ENCODE results near the gene ABCA2.

ABCA2 gene

GRCh38 chr9:137027369-137028262 lies at the start of gene ABCA2:
TSS of gene ABCA2 (minus strand) at chr9:137028237. CDS start at chr9:137028140, 97 bp downstream.
- DNase-seq (ENCODE audit: low read depth) = no peak

GRCh38 chr9:137077010-137077747 lies 49.1 kb upstream of the ABCA2 start, which contains the start of gene UAP1L1:
TSS of gene UAP1L1 (plus strand) at chr9:137077517. CDS start at chr9:137077533, 16 bp downstream.
- DNase-seq (ENCODE audit: low read depth) = peak; percentile 24

GRCh38 chr9:137076636-137077009 lies 48.6 kb upstream of the ABCA2 start:
- no peak for DNase-seq (ENCODE audit: low read depth)

GRCh38 chr9:137075275-137075775 lies 47.3 kb upstream of the ABCA2 start:
- DNase-seq (ENCODE audit: low read depth) = no peak

- DNase-seq (ENCODE audit: low read depth) = no peak
These were observed 46.7 kb upstream of the ABCA2 start for GRCh38 chr9:137074657-137075274.

GRCh38 chr9:137073992-137074399 lies 46.0 kb upstream of the ABCA2 start:
- DNase-seq (ENCODE audit: low read depth) = no peak

GRCh38 chr9:137071282-137071681 lies 43.2 kb upstream of the ABCA2 start:
- DNase-seq (ENCODE audit: low read depth) = no peak

- no peak for DNase-seq (ENCODE audit: low read depth)
These were observed 42.9 kb upstream of the ABCA2 start for GRCh38 chr9:137070906-137071275.

GRCh38 chr9:137070201-137070905 lies 42.3 kb upstream of the ABCA2 start, which contains the start of gene SAPCD2:
TSS of gene SAPCD2 (minus strand) at chr9:137070557. CDS start at chr9:137070460, 97 bp downstream.
- peak; percentile 62 for DNase-seq (ENCODE audit: low read depth)

GRCh38 chr9:137069508-137070091 lies 41.6 kb upstream of the ABCA2 start:
- no peak for DNase-seq (ENCODE audit: low read depth)

GRCh38 chr9:137068539-137069507 lies 40.8 kb upstream of the ABCA2 start:
- no peak for DNase-seq (ENCODE audit: low read depth)

GRCh38 chr9:137067860-137068538 lies 40.0 kb upstream of the ABCA2 start:
- peak; percentile 40 for DNase-seq (ENCODE audit: low read depth)

GRCh38 chr9:137066096-137066861 lies 38.2 kb upstream of the ABCA2 start:
- DNase-seq (ENCODE audit: low read depth) = no peak

GRCh38 chr9:137065336-137065967 lies 37.4 kb upstream of the ABCA2 start:
- no peak for DNase-seq (ENCODE audit: low read depth)

- no peak for DNase-seq (ENCODE audit: low read depth)
These were observed 36.8 kb upstream of the ABCA2 start for GRCh38 chr9:137064880-137065164.

- no peak for DNase-seq (ENCODE audit: low read depth)
These were observed 36.2 kb upstream of the ABCA2 start for GRCh38 chr9:137064027-137064879.

- DNase-seq (ENCODE audit: low read depth) = no peak
These were observed 35.4 kb upstream of the ABCA2 start for GRCh38 chr9:137063311-137064026.

Data from GM04504 (cell line).